Measurements from ENCODE around the gene ITPRID2.
"Not testable (repeated sequence)": the region's sequence is repeated elsewhere in the genome, so short reads cannot be mapped to it uniquely, and the experiment has no call there.

Gene ITPRID2

DNA sequence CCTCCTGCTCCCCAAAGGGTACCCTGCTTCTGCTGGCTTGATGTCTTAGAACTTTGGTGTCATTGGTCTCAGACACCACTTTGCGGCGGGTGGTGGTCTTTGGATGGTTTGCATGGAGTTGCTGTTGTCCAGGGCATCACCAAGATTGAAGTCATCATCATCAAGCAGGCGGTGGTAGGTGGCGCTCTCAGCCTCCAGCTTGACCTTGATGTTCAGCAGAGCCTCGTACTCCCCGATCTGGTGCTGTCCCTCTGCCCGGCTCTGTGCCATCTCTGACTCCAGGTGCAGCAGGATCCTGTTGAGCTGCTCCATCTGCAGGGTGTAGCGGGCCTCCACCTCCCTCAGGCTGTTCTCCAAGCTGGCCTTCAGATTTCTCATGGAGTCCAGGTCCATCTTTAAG lies 69.6 kb downstream of the ITPRID2 start:
- DNase-seq (ENCODE audit: low read depth in 2 of 2) = not testable (repeated sequence)

DNA sequence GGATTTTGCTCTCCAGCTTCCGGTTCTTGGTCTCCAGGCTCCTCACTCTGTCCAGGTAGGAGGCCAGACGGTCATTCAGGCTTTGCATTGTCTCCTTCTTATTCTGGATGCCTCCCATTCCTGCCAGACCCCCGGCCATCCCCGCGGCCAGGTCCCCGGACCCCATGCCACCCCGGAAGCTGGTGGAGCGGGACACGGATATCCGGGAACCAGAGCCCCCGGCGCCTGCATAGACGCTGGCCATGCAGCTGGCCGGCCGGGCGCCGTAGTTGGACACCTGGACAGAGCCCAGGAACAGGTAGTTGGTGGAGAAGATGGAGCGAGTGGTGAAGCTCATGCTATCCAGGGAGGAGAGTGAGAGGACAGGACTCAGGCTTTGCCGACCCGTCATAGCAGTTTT lies 70.6 kb downstream of the ITPRID2 start:
- DNase-seq (ENCODE audit: low read depth in 2 of 2) = no peak

- DNase-seq (ENCODE audit: low read depth in 2 of 2) = no peak
Observed at GRCh38 chr2:181970160-181970794, 78.7 kb downstream of the ITPRID2 start.

GRCh38 chr2:181971032-181971431 lies 79.5 kb downstream of the ITPRID2 start:
- no peak for DNase-seq (ENCODE audit: low read depth in 2 of 2)

DNA sequence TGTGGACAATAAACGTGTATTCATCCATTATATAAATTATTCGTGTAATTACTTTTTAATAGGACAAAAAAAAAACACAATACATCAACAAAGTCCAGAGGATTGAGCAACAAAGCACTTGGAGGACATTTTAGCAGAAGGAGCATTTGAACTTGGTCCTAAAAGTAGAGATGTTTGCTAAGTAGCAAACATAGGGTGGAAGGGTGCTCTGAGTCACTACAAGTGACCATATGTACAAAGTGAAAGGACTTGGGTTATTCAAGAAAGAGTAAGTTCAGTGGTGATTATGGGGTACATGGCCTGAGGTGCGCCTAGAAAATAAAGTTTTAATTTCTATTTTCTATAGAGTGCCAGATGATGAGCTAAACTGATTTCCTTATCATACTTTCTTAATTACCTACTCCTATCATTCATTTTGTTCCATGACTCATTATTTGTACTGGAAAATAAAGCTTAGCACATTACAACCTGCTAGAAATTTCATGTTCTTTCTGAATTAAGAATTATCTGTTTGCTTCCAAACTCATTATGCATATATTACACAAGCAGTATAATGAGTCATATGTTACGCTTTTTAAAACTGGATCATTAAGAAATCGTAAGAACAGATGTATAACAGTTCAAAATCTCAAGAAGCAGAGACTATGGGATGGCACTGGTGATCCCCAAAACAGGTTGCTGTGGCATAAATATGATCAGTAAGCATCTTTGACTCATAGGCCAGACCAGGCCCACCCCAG lies 81.1 kb downstream of the ITPRID2 start:
- DNase-seq (ENCODE audit: low read depth in 2 of 2) = no peak

GRCh38 chr2:181973171-181973783 lies 81.7 kb downstream of the ITPRID2 start:
- no peak for DNase-seq (ENCODE audit: low read depth in 2 of 2)

DNA sequence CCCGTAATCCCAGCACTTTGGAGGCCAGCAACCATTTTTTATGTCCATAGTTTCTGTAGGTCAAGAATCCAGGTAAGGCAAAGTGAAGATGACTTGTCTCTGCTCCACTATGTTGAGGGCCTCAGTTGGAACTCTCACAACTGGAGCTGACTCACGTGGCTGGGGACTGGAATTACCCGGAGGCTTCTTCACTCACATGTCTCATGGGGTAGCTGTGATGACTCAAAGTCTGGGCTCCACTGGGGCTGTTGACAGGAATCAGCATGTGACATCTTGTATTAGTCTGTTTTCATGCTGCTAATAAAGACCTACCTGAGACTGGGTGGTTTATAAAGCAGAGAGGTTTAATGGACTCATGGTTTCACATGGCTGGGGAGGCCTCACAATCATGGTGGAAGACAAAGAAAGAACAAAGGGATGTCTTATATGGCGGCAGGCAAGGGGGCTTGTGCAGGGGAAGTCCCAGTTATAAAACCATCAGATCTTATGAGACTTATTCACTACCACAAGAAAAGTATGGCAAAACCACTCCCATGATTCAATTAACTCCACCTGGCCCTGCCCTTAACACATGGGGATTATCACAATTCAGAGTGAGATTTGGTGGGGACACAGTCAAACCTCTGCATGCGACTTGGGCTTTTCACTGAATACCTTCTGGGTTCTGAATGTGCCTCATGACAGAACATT lies 86.3 kb downstream of the ITPRID2 start:
- DNase-seq (ENCODE audit: low read depth in 2 of 2) = no peak

GRCh38 chr2:181978351-181979150 lies 87.0 kb downstream of the ITPRID2 start:
- no peak for DNase-seq (ENCODE audit: low read depth in 2 of 2)

All from activated CD8-positive, alpha-beta memory T cell treated with anti-CD3 and anti-CD28 coated beads for 4 hours (primary cell).